Lower lobe of right lung (tissue), 2 donors: Measurements from ENCODE around the gene ACAD9. TPM values are rescaled to one million over a fixed set of nuclear protein-coding genes. Genes with fewer than 3 reads are reported as not detected.
"Not testable (repeated sequence)": the region's sequence is repeated elsewhere in the genome, so short reads cannot be mapped to it uniquely, and the experiment has no call there.

Experiments used
- ATAC-seq, 2 donors: fragments of 200-7000 bp; cut with Tn5 transposase; one replicate each; pipeline ENCODE4 v1.9.1; 2020 to 2022; ENCODE audit warnings: mild to moderate bottlenecking in 2 of 2, moderate library complexity in 2 of 2
- DNase-seq: peaks from one replicate; pipeline ENCODE4 v3.0.0-alpha.2; 2020
- H3K27ac ChIP-seq: fragments of 200-600 bp; one replicate; pipeline ENCODE4 v1.8.0; 2022
- H3K27me3 ChIP-seq: fragments of 200-600 bp; one replicate; pipeline ENCODE4 v1.8.0; 2022; ENCODE audit warnings: low read depth
- H3K36me3 ChIP-seq: fragments of 200-600 bp; one replicate; pipeline ENCODE4 v1.8.0; 2022; ENCODE audit warnings: mild to moderate bottlenecking
- H3K4me1 ChIP-seq: fragments of 200-600 bp; one replicate; pipeline ENCODE4 v1.8.0; 2022
- H3K4me3 ChIP-seq: fragments of 200-600 bp; one replicate; pipeline ENCODE4 v1.8.0; 2022; ENCODE audit warnings: mild to moderate bottlenecking
- H3K9me3 ChIP-seq: fragments of 200-600 bp; one replicate; pipeline ENCODE4 v1.8.0; 2022
- intact Hi-C: fragments of 100-400 bp; cut with DNase I; formaldehyde crosslinking; loops from one replicate; pipeline ENCODE4 v1.11.0; 2022
- long read RNA-seq: library from polyadenylated mRNA; unstranded; transcript quantifications from one replicate; pipeline ENCODE4 v2.0.0, GENCODE V29; 2021
- total RNA-seq: library from RNA; stranded (reverse); fragmentation: NEBNext Ultra II Directional; extraction: Animal tissue kit (Norgen Biotek cat#: 25700); gene quantifications from one replicate; pipeline ENCODE4 v1.2.1, GENCODE V29; 2021
- TF ChIP-seq, protein P1 (sequence below): fragments of 200-600 bp; IDR thresholded peaks from one replicate; pipeline ENCODE4 v1.8.0; 2022; ENCODE audit warnings: antibody characterized with exemption, mild to moderate bottlenecking
- donor health status: DM: no; HTN: yes; CAD: no; lungs with severe emphysema.

Gene ACAD9
- 38.0 TPM for total RNA-seq
- long read RNA-seq, transcript ACAD9-201 (18 exons, 2,454 nt) = major isoform, 33 of 45 reads
- long read RNA-seq, partial matches to known transcripts = 7 of 45 reads
- long read RNA-seq, other reads (novel, unspliced or antisense) = 4 of 45 reads

DNA sequence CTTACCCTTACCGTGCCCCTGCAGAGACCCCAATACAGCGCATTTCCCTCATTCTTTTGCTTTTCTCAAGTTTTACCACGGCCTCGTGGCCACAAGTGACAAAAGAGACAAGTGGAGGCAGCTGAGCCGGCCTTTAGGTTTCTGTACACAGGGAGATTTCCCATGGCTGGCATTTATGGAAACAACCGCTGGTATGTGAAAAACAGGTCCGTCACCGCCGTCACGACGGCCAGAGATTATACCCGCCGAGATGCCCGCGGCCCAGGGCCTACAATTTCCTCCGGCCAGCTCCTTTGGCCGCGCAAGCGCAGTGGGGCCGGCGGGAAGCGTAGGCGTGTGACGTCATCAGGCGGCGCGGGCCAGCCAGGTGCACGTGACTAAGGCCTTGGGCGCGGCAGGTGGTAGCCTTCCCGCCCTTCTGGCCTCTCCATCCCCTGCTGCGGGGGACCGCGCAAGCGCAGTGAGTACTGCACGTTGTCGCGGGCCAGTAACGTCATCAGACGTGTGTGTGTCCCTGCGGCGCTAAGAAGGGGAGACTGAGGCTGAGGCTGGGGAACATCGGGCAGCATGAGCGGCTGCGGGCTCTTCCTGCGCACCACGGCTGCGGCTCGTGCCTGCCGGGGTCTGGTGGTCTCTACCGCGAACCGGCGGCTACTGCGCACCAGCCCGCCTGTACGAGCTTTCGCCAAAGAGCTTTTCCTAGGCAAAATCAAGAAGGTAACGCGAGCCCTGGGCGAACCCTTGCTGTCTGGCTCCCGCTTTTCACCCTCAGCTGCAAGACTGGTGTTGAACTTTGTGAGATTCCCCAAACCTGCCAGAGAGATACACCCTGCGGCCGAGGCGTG is at the start of gene ACAD9:
Gene ACAD9, plus strand, starts transcription at position 496 of the 845 bp plus-strand sequence. Its CDS starts 72 bp downstream, at position 568.
- H3K9me3 ChIP-seq = no peaks in the 10 kb centered on the region
- DNase-seq = peak; percentile 98
- peak within 1 kb of the TSS; percentile 93 for H3K27ac ChIP-seq
- no peaks in the 10 kb centered on the region for H3K27me3 ChIP-seq
- intact Hi-C loops = no loop called here
- H3K4me3 ChIP-seq = peak within 1 kb of the TSS; percentile 94
- peaks cover 19% of the 10 kb centered on the region for H3K36me3 ChIP-seq
- ATAC-seq = peak; percentile 99
- H3K4me1 ChIP-seq = peaks cover 30% of the 10 kb centered on the region
- TF ChIP-seq, protein P1, sequence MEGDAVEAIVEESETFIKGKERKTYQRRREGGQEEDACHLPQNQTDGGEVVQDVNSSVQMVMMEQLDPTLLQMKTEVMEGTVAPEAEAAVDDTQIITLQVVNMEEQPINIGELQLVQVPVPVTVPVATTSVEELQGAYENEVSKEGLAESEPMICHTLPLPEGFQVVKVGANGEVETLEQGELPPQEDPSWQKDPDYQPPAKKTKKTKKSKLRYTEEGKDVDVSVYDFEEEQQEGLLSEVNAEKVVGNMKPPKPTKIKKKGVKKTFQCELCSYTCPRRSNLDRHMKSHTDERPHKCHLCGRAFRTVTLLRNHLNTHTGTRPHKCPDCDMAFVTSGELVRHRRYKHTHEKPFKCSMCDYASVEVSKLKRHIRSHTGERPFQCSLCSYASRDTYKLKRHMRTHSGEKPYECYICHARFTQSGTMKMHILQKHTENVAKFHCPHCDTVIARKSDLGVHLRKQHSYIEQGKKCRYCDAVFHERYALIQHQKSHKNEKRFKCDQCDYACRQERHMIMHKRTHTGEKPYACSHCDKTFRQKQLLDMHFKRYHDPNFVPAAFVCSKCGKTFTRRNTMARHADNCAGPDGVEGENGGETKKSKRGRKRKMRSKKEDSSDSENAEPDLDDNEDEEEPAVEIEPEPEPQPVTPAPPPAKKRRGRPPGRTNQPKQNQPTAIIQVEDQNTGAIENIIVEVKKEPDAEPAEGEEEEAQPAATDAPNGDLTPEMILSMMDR = no peak

DNA sequence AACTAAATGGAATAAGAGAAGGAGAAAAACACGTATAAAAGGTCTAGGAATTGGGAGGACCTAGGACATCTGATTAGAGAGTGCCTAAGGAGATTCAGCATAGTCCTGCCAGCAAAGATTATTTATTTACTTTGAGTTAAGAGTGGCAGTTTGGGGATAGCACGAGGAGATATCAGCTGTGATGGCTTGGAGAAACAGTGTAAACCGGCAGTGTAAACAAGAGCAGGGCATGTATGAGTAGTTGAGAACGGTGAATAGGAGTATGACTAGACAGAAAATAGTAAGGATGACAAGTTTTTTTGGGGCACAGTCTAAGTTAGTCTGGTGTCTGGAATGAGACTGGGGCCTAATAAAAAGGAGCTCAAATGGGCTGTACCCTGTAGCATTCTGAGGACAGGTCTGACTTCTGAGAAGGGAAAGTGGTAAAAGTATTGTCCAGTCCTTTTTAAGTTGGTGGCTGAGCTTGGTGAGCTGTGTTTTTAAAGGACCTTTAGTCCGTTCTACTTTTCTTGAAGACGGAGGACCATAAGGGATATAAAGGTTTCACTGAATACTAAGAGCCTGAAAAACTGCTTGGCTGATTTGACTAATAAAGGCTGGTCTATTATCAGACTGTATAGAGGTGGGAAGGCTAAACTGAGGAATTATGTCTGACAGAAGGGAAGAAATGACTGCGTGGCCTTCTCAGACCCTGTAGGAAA is 49.3 kb upstream of the ACAD9 start:
- DNase-seq, ATAC-seq, H3K27ac ChIP-seq, H3K9me3 ChIP-seq, H3K4me1 ChIP-seq, H3K4me3 ChIP-seq, H3K27me3 ChIP-seq, intact Hi-C loops, H3K36me3 ChIP-seq: not testable (repeated sequence)

GRCh38 chr3:128830762-128831161 is 48.7 kb upstream of the ACAD9 start:
- H3K9me3 ChIP-seq, H3K4me3 ChIP-seq, H3K27me3 ChIP-seq, H3K27ac ChIP-seq, DNase-seq, ATAC-seq, H3K36me3 ChIP-seq, intact Hi-C loops, H3K4me1 ChIP-seq: not testable (repeated sequence)

GRCh38 chr3:128832979-128833378 is 46.4 kb upstream of the ACAD9 start:
- H3K27ac ChIP-seq, DNase-seq, H3K9me3 ChIP-seq, H3K4me3 ChIP-seq, intact Hi-C loops, H3K4me1 ChIP-seq, ATAC-seq, H3K36me3 ChIP-seq, H3K27me3 ChIP-seq: not testable (repeated sequence)

DNA sequence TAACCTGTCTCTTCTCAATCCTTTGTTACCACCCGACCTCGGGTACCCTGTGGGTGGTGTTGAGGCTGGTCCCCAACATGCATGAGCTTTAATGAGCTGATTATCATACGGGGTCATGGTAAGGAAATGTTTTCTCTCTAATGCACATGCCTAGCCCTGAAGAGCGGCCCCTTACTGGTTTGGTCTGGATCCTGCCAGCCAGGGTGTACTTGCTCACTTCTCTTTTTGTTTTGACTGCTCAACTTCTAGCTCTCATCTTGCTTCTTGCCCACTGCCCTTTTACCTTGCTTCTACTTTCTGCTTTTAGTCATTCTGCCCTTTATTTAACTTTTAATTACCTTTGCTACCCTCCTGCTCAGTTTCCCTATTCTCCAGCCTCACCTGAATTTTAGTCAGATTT is 44.3 kb upstream of the ACAD9 start:
- DNase-seq (no peak), ATAC-seq (no peak)
- H3K4me3 ChIP-seq = no peak overlapping the region
- no peaks in the 10 kb centered on the region for H3K9me3 ChIP-seq
- H3K36me3 ChIP-seq = no peaks in the 10 kb centered on the region
- H3K27ac ChIP-seq = no peak overlapping the region
- H3K27me3 ChIP-seq = no peaks in the 10 kb centered on the region
- no peaks in the 10 kb centered on the region for H3K4me1 ChIP-seq
- TF ChIP-seq, protein P1 = no peak
- intact Hi-C loops = no loop called here

- ATAC-seq = no peak
- Histone ChIP-seq H3K4me3 (no peak overlapping the region), H3K27ac (no peak overlapping the region), H3K4me1 (peaks cover 9% of the 10 kb centered on the region), H3K36me3 (no peaks in the 10 kb centered on the region), H3K9me3 (no peaks in the 10 kb centered on the region), H3K27me3 (no peaks in the 10 kb centered on the region)
- no peak for DNase-seq
- TF ChIP-seq, protein P1 = no peak
- intact Hi-C loops = no loop called here
These were observed 37.2 kb upstream of the ACAD9 start for GRCh38 chr3:128841926-128842920.
